Hematopoietic multipotent progenitor cell treated with erythropoietin and hydrocortisone succinate and interleukin-3 and kit ligand, for 17 days (in vitro differentiated cells): Measurements from ENCODE around the gene ATF7IP.
"Not testable (repeated sequence)": the region's sequence is repeated elsewhere in the genome, so short reads cannot be mapped to it uniquely, and the experiment has no call there.

Experiments used
- DNase-seq: peaks from one replicate; pipeline ENCODE4 v3.0.0-alpha.2; 2015; ENCODE audit warnings: low spot score

ATF7IP gene

DNA sequence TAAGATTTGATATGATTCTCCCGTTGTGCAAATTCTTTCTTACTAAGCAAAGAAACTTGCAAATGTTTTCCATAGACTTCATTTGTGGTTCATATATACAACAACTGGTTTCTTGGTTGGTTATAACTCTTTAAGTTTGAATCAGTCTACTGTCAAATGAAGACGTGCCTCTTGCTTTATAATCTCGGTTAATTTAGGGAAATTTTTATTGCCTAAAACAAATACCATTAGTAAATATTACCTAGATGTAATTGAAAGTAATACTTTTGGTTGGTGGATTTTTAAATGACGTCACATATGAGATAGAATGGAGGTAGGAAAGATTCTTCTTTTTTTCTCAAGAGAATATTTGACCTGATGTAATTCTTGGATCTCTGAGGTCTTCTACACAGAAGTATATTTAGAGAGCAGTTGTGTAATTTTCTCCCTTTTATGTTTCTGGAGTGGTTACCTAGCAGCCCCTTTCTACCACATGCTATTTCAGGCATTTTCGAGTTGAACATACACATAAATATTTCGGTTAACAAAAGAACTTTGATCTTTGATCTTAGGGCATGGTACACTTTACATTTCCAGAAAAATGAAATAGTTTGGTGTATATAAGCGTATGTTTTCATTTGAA lies 1.7 kb downstream of the ATF7IP start:
- DNase-seq: peak; percentile 71

DNA sequence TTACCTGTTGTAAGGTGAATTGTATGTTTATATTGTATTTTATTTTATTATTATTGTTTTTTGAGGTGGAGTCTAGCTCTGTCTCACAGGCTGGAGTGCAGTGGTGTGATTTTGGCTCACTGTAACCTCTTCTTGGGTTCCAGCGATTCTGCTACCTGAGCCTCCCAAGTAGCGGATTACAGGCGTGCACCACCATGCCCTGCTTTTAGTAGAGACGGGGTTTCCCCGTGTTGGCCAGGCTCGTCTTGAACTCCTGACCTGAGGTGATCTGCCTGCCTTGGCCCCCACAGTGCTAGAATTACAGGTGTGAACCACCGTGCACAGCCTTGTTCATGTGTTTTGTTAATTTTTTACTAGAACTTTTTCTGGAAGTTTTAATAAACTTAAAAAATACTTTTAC lies 3.8 kb downstream of the ATF7IP start:
- DNase-seq: no peak

- DNase-seq: no peak
Observed at GRCh38 chr12:14373217-14373616, 7.7 kb downstream of the ATF7IP start.

- no peak for DNase-seq
Observed at GRCh38 chr12:14379508-14379907, 14.0 kb downstream of the ATF7IP start.

- peak; percentile 81 for DNase-seq
Observed at GRCh38 chr12:14384783-14385638, 19.5 kb downstream of the ATF7IP start.

GRCh38 chr12:14387219-14387871 lies 21.9 kb downstream of the ATF7IP start:
- peak; percentile 4 for DNase-seq

DNA sequence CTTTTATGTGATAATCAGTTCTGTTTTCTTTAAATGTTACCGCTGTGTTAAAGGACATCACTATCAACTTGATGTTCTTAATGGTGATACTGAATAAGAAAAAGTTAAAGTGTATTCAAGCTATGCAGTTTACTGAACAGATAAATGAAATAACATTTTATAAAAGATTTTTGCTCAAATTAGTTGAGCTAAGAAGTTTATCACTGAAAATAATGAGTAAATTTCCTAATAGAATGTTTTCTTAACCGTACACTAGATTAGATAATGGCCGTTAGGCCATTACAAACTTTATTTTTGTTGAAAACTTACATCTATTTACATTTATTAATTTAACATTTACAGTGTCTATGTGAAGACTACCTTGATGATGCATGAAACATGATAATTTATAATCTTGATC lies 25.0 kb downstream of the ATF7IP start:
- DNase-seq: no peak

DNA sequence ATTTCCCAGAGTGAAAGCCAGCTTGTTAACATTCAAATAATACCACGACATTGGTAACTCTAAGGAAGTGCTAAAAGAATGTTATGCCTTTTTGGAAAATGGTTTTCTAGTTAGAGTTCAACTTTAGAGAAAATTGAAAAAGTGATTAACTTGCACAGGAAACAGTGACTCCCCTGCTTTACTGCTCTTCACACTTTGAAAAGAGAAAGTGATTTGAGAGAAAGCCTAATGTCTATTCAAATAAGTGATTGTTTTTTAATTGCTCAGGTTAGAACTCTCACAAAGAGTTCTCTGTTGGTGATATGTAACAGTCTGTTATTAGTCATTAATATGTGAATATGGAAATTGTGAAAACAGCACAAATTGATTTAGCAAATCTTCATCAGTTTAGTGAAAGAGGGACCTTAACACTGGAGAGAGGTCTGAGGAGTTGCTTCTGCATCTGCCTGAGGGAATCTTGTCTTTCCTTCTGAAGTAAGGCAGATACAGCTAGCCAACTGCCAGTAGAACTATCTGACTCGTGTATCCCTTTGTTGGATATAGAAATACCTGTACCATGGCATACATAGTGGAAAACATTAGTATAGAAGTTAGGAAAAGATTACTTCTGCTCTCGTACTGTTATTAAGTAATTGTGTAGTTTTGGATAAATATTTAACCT lies 25.5 kb downstream of the ATF7IP start:
- no peak for DNase-seq

GRCh38 chr12:14393751-14394150 lies 28.3 kb downstream of the ATF7IP start:
- no peak for DNase-seq

GRCh38 chr12:14394317-14395073 lies 29.0 kb downstream of the ATF7IP start:
- DNase-seq: peak; percentile 76

- no peak for DNase-seq
Observed at GRCh38 chr12:14395074-14395778, 29.7 kb downstream of the ATF7IP start.

DNA sequence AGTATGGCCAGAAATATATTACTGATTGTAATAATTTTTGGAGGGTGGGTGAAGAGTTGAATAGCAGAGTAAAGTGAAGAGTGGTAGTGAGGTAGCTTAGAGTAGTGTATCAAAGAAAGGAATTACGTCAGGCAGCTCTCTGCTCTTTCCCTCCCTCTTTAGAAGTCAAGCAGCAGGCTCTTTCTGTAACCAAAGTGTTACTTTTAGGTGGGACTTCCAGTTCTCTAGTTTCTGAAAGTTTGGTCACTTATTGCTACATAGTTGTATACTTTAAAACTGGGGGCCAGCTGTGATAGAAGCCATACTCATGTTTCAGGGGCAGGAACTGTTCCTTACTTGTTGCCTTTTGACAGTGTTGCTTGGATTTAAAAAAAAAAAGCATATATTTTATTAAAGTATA lies 30.6 kb downstream of the ATF7IP start:
- DNase-seq: no peak

DNA sequence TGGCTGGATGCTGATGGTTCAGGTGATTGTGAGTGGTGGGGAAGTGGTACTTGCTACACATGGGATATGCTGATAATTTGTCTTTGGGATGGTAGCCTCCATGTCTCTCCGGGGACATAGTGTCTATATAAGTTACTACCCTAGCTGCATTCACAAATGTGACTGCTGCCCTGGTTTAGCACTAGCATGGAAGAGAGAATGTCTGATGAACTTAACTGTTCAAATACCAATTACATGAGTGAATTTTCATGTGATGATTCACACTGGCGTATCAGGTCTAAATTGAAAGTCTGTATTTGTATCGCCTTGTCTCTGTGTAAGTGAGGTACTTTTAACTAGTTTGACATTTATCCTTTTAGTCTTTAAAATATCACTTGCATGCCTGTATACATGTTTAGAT lies 34.4 kb downstream of the ATF7IP start:
- DNase-seq: no peak

DNA sequence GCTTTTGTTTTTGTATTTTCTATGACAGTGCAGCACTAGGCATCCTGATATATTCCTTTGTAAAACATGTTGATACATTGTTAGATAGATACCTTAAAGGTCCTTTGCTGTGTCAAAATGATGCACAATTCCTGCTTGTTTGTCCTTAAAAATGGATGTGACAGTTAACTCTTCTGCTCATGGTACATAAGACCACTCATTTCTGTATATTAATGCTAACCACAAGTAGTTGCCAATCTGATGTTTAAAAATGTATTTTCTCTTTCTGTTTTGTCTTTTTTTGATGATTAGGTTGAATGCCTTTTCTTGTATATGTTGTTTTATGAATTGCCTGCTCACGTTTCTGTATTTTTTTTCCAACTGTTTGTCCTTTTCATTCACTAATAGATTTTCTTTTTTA lies 35.1 kb downstream of the ATF7IP start:
- DNase-seq: no peak

- DNase-seq: not testable (repeated sequence)
Observed at GRCh38 chr12:14401267-14401666, 35.8 kb downstream of the ATF7IP start.

DNA sequence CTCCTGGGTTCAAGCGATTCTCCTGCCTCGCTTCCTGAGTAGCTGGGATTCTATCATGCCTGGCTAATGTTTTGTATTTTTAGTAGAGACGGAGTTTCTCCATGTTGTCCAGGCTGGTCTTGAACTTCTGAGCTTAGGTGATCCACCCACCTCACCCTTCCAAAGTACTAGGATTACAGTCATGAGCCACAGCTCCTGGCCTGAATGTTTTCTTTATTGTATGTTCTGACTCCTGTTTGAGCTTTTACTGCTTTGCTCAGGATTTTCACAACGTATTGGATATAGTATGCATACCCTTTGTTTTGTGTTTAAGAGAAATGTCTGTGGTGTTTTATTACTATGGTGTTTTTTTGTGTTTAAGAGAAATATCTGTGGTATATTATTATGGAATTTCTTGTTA lies 37.2 kb downstream of the ATF7IP start:
- no peak for DNase-seq

DNA sequence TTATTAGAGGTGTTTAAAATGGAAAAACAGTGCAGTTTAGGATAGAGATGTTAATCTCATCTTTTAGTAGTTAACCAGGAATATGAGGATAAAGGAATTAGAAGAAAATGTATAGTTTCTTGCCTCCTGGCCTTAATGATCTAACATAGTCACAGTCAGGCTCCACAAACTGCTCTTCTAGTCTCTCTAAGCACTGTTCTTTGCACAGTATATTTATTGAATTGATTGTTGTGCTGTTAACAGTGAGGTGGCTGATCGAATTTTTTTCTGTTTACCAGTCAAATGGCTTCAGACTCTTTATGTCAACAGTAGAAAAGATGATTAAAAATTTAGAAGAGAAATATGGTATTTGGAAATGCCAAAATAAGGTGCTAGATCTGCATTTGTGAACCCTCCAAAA lies 37.8 kb downstream of the ATF7IP start:
- no peak for DNase-seq

DNA sequence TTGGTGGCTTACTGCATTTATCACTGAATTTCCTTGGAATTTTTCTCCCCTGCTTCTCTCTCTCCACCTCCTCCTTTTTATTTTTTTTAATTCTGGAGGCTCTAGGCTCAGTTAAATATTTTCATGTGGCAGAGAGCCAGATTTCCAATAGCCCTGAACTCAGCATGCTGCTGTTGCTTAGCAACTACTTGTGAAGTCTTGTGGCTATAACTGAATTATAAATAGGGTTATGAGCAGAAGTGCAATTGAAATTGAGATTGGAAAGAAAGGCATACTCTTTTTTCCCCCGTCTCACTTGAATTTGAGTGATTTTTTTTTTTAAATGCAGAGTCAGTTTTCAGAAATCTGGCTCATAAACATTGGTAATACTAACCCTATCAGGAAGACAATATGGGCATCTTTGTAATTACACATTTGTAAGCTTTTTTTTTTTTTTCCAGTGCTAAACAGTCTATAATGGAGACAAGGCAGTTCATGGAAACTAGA lies 38.3 kb downstream of the ATF7IP start:
- peak; percentile 63 for DNase-seq

GRCh38 chr12:14405407-14405806 lies 39.9 kb downstream of the ATF7IP start:
- not testable (repeated sequence) for DNase-seq

DNA sequence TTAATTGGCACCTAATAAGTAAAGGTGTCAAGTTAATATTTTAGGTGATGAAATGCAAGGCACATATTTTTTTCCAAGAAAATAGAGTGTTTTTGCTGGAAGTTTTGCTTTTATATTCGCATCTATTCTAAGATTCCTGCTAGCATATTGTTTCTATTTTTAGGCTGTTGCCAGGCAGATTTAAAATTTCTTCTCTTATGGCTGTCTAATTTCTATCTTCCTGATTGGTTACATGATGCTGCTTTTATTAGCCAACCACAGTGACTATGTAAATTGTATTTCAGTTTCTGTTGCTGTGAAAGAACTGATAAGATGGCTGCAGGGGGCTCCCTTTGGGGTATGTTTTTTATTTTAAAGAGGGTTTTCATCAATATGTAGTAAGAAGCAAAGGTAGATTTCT lies 42.7 kb downstream of the ATF7IP start:
- peak; percentile 77 for DNase-seq

GRCh38 chr12:14410177-14410576 lies 44.7 kb downstream of the ATF7IP start:
- no peak for DNase-seq
